HCT116 (cell line): Measurements from ENCODE around the gene EHD1. TPM values are rescaled to one million over a fixed set of nuclear protein-coding genes. Genes with fewer than 3 reads are reported as not detected.

Experiments
- ATAC-seq: fragments of 200-7000 bp; cut with Tn5 transposase; 2 replicates; pipeline ENCODE4 v1.9.1; 2020; ENCODE audit warnings: mild to moderate bottlenecking, moderate library complexity
- BruUV-seq: library from RNA; stranded (reverse); fragments of 400-500 nt; replicated peaks from 2 replicates; lab custom pipeline; 2021; lab: Mats Ljungman, UMichigan
- CTCF ChIA-PET: fragments of 300-600 bp; sonication (Branson Sonifier 250); formaldehyde crosslinking; loops from one replicate; lab custom pipeline; 2021; ENCODE audit warnings: antibody characterized with exemption; lab: Charles Lee
- POLR2A ChIA-PET: fragments of 300-600, 350-600 bp; sonication (Branson Sonifier 250); formaldehyde crosslinking; loops from one replicate; lab custom pipeline; 2021; ENCODE audit warnings: antibody characterized with exemption; lab: Charles Lee
- RAD21 ChIA-PET, 2 experiments: fragments of 300-600 bp; sonication (Branson Sonifier 250); formaldehyde crosslinking; loops; one replicate each; lab custom pipeline; 2023; ENCODE audit warnings: low total read pairs in 2 of 2; ENCODE audit not compliant: uncharacterized antibody in 2 of 2, unreplicated experiment in 2 of 2, low non-redundant PET in 1 of 2; lab: Charles Lee
- DNase-seq: peaks from one replicate; pipeline ENCODE4 v3.0.0-alpha.2; 2010; ENCODE audit warnings: low read depth, low spot score
- H2AFZ ChIP-seq: fragments of 200-600 bp; shearing (Covaris generic), sonication (generic); 2 replicates; pipeline ENCODE4 v1.6.1; 2017; ENCODE audit warnings: low read depth, mixed run types, mixed read lengths, antibody characterized with exemption, low read length; ENCODE audit not compliant: poor library complexity, severe bottlenecking
- H3K27ac ChIP-seq: 2 replicates; pipeline ENCODE4 v1.5.1; 2012; ENCODE audit warnings: low read depth, low read length
- H3K27me3 ChIP-seq: fragments of 200-600 bp; sonication (generic); 2 replicates; pipeline ENCODE4 v1.6.1; 2016; ENCODE audit warnings: mixed run types, low read length, mixed read lengths; ENCODE audit not compliant: insufficient read depth
- H3K36me3 ChIP-seq, 2 experiments: fragments of 200-500 bp in 1 of 2; fragments of 200-600 bp in 1 of 2; sonication (Bioruptor generic) in 1 of 2; sonication (generic) in 1 of 2; 2 replicates each; pipeline versions ENCODE4 v1.5.1 to v1.6.1; 2014 to 2016; ENCODE audit warnings: low read length in 2 of 2, inconsistent platforms in 1 of 2, mixed read lengths in 1 of 2, mixed run types in 1 of 2; ENCODE audit not compliant: insufficient read depth in 2 of 2, control insufficient read depth in 1 of 2
- H3K4me1 ChIP-seq, 2 experiments: fragments of 200-600 bp in 1 of 2; sonication (generic) in 1 of 2; 2 replicates each; pipeline versions ENCODE4 v1.5.1 to v1.6.1; 2012 to 2017; ENCODE audit warnings: low read length in 2 of 2, inconsistent platforms in 1 of 2, mild to moderate bottlenecking in 1 of 2, mixed read lengths in 1 of 2, mixed run types in 1 of 2, moderate library complexity in 1 of 2; ENCODE audit not compliant: insufficient read depth in 2 of 2, control insufficient read depth in 1 of 2
- H3K4me2 ChIP-seq: fragments of 200-600 bp; sonication (generic); 2 replicates; pipeline ENCODE4 v1.6.1; 2017; ENCODE audit warnings: mixed run types, low read length, mixed read lengths
- H3K4me3 ChIP-seq, 2 experiments: fragments of 200-600 bp in 1 of 2; sonication (generic) in 1 of 2; replicated peaks in 1 of 2; 2 replicates each; pipeline ENCODE4 v1.5.1; 2011 to 2016; ENCODE audit warnings: low read length in 2 of 2, control low read depth in 1 of 2, low read depth in 1 of 2, mild to moderate bottlenecking in 1 of 2, mixed read lengths in 1 of 2, mixed run types in 1 of 2
- H3K79me2 ChIP-seq: fragments of 200-600 bp; sonication (generic); 2 replicates; pipeline ENCODE4 v1.6.1; 2017; ENCODE audit warnings: mild to moderate bottlenecking, mixed run types, low read length, moderate library complexity, mixed read lengths; ENCODE audit not compliant: insufficient read depth
- H3K9ac ChIP-seq: fragments of 200-600 bp; sonication (generic); 2 replicates; pipeline ENCODE4 v1.6.1; 2016; ENCODE audit warnings: low read length, mixed read lengths
- H3K9me2 ChIP-seq: fragments of 200-600 bp; sonication (generic), shearing (Covaris generic); 2 replicates; pipeline ENCODE4 v1.6.1; 2017; ENCODE audit warnings: mixed run types, mild to moderate bottlenecking, moderate library complexity; ENCODE audit not compliant: insufficient read depth
- H3K9me3 ChIP-seq, 2 experiments: fragments of 200-500 bp in 1 of 2; fragments of 200-600 bp in 1 of 2; sonication (Bioruptor generic) in 1 of 2; sonication (generic) in 1 of 2; 2 replicates each; pipeline ENCODE4 v1.6.1; 2014 to 2017; ENCODE audit warnings: low read length in 2 of 2, mixed read lengths in 2 of 2, inconsistent platforms in 1 of 2, low read depth in 1 of 2, mild to moderate bottlenecking in 1 of 2, mixed run types in 1 of 2, moderate library complexity in 1 of 2; ENCODE audit not compliant: control insufficient read depth in 1 of 2, insufficient read depth in 1 of 2
- H4K20me1 ChIP-seq: fragments of 200-600 bp; sonication (generic), shearing (Covaris generic); 2 replicates; pipeline ENCODE4 v1.6.1; 2017; ENCODE audit warnings: mixed run types, mild to moderate bottlenecking, moderate library complexity; ENCODE audit not compliant: insufficient read depth
- CBX3 ChIP-seq: IDR thresholded peaks from 2 replicates; pipeline ENCODE4 v1.6.1; 2012; ENCODE audit warnings: low read depth
- ELF1 ChIP-seq: IDR thresholded peaks from 2 replicates; pipeline ENCODE4 v1.6.1; 2012; ENCODE audit warnings: low read depth, borderline replicate concordance
- EZH2phosphoT487 ChIP-seq: fragments of 200-600 bp; IDR thresholded peaks from 2 replicates; pipeline ENCODE4 v1.6.1; 2018; ENCODE audit warnings: antibody characterized with exemption, borderline replicate concordance
- RAD21 ChIP-seq: IDR thresholded peaks from 2 replicates; pipeline ENCODE4 v1.6.1; 2012; ENCODE audit warnings: low read depth, mild to moderate bottlenecking
- SRF ChIP-seq: IDR thresholded peaks from 2 replicates; pipeline ENCODE4 v1.6.1; 2012; ENCODE audit warnings: low read depth
- YY1 ChIP-seq: IDR thresholded peaks from 2 replicates; pipeline ENCODE4 v1.6.1; 2011; ENCODE audit warnings: low read length, low read depth, moderate library complexity, mild to moderate bottlenecking; ENCODE audit not compliant: insufficient replicate concordance; ENCODE audit errors: extremely low read depth
- intact Hi-C: fragments of 100-400 bp; cut with micrococcal nuclease; formaldehyde crosslinking; loops from 2 replicates; pipeline ENCODE4 v1.10.0; 2022
- total RNA-seq: library from RNA; stranded (reverse); gene quantifications from one replicate; pipeline ENCODE4 v1.2.1, GENCODE V29; 2021; ENCODE audit not compliant: unreplicated experiment
- TF ChIP-seq, protein P1 (sequence below): IDR thresholded peaks from 2 replicates; pipeline ENCODE4 v1.6.1; 2011; ENCODE audit warnings: mild to moderate bottlenecking, low read length, moderate library complexity; ENCODE audit not compliant: insufficient replicate concordance; ENCODE audit errors: extremely low read depth

The EHD1 gene
- total RNA-seq, 1 experiment from 2014 or later = 48.1 TPM

DNA sequence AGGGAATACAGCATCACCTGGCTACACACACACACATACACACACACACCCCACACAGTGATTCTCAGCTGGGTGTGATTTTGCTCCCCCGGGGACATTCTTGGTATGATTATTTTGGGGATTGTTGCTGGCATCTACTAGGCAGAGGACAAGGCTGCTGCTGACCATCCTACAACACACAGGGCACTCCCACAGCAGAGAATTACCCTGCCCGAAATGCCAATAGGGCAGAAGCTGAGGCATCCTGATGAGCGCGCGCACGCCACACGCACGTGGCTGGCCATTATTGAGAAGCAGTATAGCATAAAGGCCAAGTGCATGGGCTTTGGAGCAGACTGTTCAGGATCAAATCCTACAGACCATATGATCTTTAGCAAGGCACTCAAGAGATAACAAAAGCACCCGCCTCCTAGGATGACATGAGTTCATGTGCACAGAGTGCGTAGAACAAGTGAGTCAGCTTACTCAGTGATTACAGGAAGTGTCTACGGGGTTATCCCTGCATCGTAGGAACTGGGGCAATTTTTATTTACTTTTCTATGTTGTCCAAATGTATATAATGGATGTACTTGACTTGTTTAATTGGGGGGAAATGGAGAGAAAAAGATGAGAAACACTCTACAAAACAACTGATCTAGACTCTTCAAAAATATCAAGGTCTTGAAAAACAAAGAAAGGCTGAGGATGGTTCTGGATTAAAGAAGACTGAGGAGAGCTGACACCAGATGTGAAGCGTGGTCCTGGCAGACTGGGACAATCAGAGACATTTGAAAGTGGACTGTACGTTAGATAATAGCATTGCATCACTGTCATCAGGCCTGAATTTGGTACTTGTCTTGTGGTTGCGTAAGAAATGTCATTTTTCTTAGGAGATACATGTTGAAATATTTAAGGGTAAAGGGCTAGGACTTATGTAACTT lies 7.2 kb upstream of the EHD1 start:
- Histone ChIP-seq H3K79me2 (no peaks in the 10 kb centered on the region), H3K36me3 (no peaks in the 10 kb centered on the region), H3K4me3 (no peak overlapping the region), H3K9me3 (no peaks in the 10 kb centered on the region), H3K27ac (no peak overlapping the region), H4K20me1 (no peaks in the 10 kb centered on the region), H3K9me2 (no peaks in the 10 kb centered on the region), H3K4me2 (no peak overlapping the region), H3K27me3 (no peaks in the 10 kb centered on the region), H3K4me1 (peaks cover 7 to 31% of the 10 kb centered on the region in 2 experiments; a peak in 3 of 4 replicates), H3K9ac (no peak overlapping the region), H2AFZ (no peak overlapping the region)
- ChIA-PET CTCF (interaction anchor here (0.8 to 10.8 kb wide), 3 partner anchors 37 to 40 kb away, joined by 3 to 112 read pairs (median 5); no protein-coding TSS in a partner anchor), POLR2A (no interaction called here), RAD21 (no interaction called here)
- intact Hi-C loops = loop anchor here (5.0 kb wide), 1 partner anchor 98 kb away; no protein-coding TSS in a partner anchor
- TF ChIP-seq EZH2phosphoT487 = no peak
- no peak for TF ChIP-seq SRF
- TF ChIP-seq YY1 = no peak
- TF ChIP-seq, protein P1, sequence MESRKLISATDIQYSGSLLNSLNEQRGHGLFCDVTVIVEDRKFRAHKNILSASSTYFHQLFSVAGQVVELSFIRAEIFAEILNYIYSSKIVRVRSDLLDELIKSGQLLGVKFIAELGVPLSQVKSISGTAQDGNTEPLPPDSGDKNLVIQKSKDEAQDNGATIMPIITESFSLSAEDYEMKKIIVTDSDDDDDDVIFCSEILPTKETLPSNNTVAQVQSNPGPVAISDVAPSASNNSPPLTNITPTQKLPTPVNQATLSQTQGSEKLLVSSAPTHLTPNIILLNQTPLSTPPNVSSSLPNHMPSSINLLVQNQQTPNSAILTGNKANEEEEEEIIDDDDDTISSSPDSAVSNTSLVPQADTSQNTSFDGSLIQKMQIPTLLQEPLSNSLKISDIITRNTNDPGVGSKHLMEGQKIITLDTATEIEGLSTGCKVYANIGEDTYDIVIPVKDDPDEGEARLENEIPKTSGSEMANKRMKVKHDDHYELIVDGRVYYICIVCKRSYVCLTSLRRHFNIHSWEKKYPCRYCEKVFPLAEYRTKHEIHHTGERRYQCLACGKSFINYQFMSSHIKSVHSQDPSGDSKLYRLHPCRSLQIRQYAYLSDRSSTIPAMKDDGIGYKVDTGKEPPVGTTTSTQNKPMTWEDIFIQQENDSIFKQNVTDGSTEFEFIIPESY = no peak
- no peak for TF ChIP-seq CBX3
- no peak for TF ChIP-seq RAD21
- no peak for TF ChIP-seq ELF1
- no TSS peak for BruUV-seq
- ATAC-seq (no peak), DNase-seq (no peak)
